Stomach smooth muscle (tissue), 2 donors: Measurements from ENCODE around the gene OPTC.

Experiments
- H3K27ac ChIP-seq: one replicate; pipeline ENCODE4 v1.7.0; 2013; ENCODE audit warnings: mild to moderate bottlenecking, low read length, inconsistent platforms
- H3K27me3 ChIP-seq, 2 donors: one replicate each; pipeline ENCODE4 v1.7.0; 2013; ENCODE audit warnings: low read length in 2 of 2; ENCODE audit not compliant: insufficient read depth in 2 of 2, control insufficient read depth in 1 of 2
- H3K36me3 ChIP-seq, 2 donors: one replicate each; pipeline ENCODE4 v1.7.0; 2013; ENCODE audit warnings: low read length in 2 of 2; ENCODE audit not compliant: control insufficient read depth in 2 of 2, insufficient read depth in 2 of 2
- H3K4me1 ChIP-seq: one replicate; pipeline ENCODE4 v1.7.0; 2013; ENCODE audit warnings: low read length; ENCODE audit not compliant: control insufficient read depth, insufficient read depth
- H3K4me3 ChIP-seq, 2 donors: one replicate each; pipeline ENCODE4 v1.7.0; 2013; ENCODE audit warnings: low read length in 2 of 2
- H3K9ac ChIP-seq, 2 donors: one replicate each; pipeline ENCODE4 v1.7.0; 2013; ENCODE audit warnings: low read length in 2 of 2, mild to moderate bottlenecking in 1 of 2
- H3K9me3 ChIP-seq, 2 donors: one replicate each; pipeline ENCODE4 v1.7.0; 2013; ENCODE audit warnings: low read length in 2 of 2; ENCODE audit not compliant: control insufficient read depth in 2 of 2
- donor health status: healthy.
- donor health status: Pancreatic carcinoma.

OPTC gene

GRCh38 chr1:203547147-203547546 lies 53.2 kb downstream of the OPTC start:
- Histone ChIP-seq H3K27ac (no peak overlapping the region), H3K36me3 (no peaks in the 10 kb centered on the region), H3K27me3 (no peaks in the 10 kb centered on the region), H3K9ac (no peak overlapping the region), H3K4me3 (no peak overlapping the region), H3K4me1 (peaks cover 18% of the 10 kb centered on the region), H3K9me3 (no peaks in the 10 kb centered on the region)

GRCh38 chr1:203547771-203548421 lies 53.9 kb downstream of the OPTC start:
- Histone ChIP-seq H3K27ac (no peak overlapping the region), H3K9ac (no peak overlapping the region), H3K4me3 (no peak overlapping the region), H3K27me3 (no peaks in the 10 kb centered on the region), H3K9me3 (no peaks in the 10 kb centered on the region), H3K36me3 (no peaks in the 10 kb centered on the region), H3K4me1 (peaks cover 18% of the 10 kb centered on the region)

GRCh38 chr1:203548892-203549291 lies 54.9 kb downstream of the OPTC start:
- no peaks in the 10 kb centered on the region for H3K36me3 ChIP-seq
- no peaks in the 10 kb centered on the region for H3K9me3 ChIP-seq
- no peaks in the 10 kb centered on the region for H3K27me3 ChIP-seq
- no peak overlapping the region for H3K27ac ChIP-seq
- no peak overlapping the region for H3K9ac ChIP-seq
- peaks cover 27% of the 10 kb centered on the region for H3K4me1 ChIP-seq
- H3K4me3 ChIP-seq: no peak overlapping the region

- Histone ChIP-seq H3K27ac (no peak overlapping the region), H3K4me1 (peaks cover 28% of the 10 kb centered on the region), H3K36me3 (no peaks in the 10 kb centered on the region), H3K27me3 (no peaks in the 10 kb centered on the region), H3K9me3 (no peaks in the 10 kb centered on the region), H3K9ac (no peak overlapping the region), H3K4me3 (no peak overlapping the region)
Observed at GRCh38 chr1:203549309-203549708, 55.4 kb downstream of the OPTC start.

- no peak overlapping the region for H3K4me3 ChIP-seq
- H3K9ac ChIP-seq: no peak overlapping the region
- H3K27me3 ChIP-seq: no peaks in the 10 kb centered on the region
- H3K27ac ChIP-seq: no peak overlapping the region
- H3K9me3 ChIP-seq: no peaks in the 10 kb centered on the region
- H3K36me3 ChIP-seq: no peaks in the 10 kb centered on the region
- peaks cover 32% of the 10 kb centered on the region for H3K4me1 ChIP-seq
Observed at GRCh38 chr1:203550846-203551245, 56.9 kb downstream of the OPTC start.

GRCh38 chr1:203551550-203551949 lies 57.6 kb downstream of the OPTC start:
- H3K4me1 ChIP-seq: peaks cover 39% of the 10 kb centered on the region
- H3K27me3 ChIP-seq: no peaks in the 10 kb centered on the region
- H3K9me3 ChIP-seq: no peaks in the 10 kb centered on the region

GRCh38 chr1:203553496-203553895 lies 59.5 kb downstream of the OPTC start:
- H3K27me3 ChIP-seq: no peaks in the 10 kb centered on the region
- H3K36me3 ChIP-seq: no peaks in the 10 kb centered on the region
- H3K9me3 ChIP-seq: no peaks in the 10 kb centered on the region
- no peak overlapping the region for H3K9ac ChIP-seq
- no peak overlapping the region for H3K4me3 ChIP-seq
- H3K27ac ChIP-seq: peak overlapping the region; percentile 71
- H3K4me1 ChIP-seq: peaks cover 56% of the 10 kb centered on the region

More at GRCh38 chr1:203551550-203551949, 57.6 kb downstream of the OPTC start:
- Histone ChIP-seq H3K9ac (no peak overlapping the region), H3K4me3 (no peak overlapping the region), H3K36me3 (no peaks in the 10 kb centered on the region), H3K27ac (peak overlapping the region; percentile 24)

GRCh38 chr1:203554071-203554470 lies 60.1 kb downstream of the OPTC start:
- Histone ChIP-seq H3K4me3 (peak overlapping the region in 1 of 2 donors; percentile 15), H3K36me3 (no peaks in the 10 kb centered on the region), H3K9ac (no peak overlapping the region), H3K27me3 (no peaks in the 10 kb centered on the region), H3K27ac (peak overlapping the region; percentile 71), H3K9me3 (no peaks in the 10 kb centered on the region), H3K4me1 (peaks cover 62% of the 10 kb centered on the region)

- Histone ChIP-seq H3K9me3 (no peaks in the 10 kb centered on the region), H3K4me1 (peaks cover 66% of the 10 kb centered on the region), H3K36me3 (no peaks in the 10 kb centered on the region), H3K4me3 (peak overlapping the region; percentile 4 to 59), H3K9ac (peak overlapping the region; percentile 53 to 73), H3K27me3 (no peaks in the 10 kb centered on the region), H3K27ac (peak overlapping the region; percentile 96)
Observed at GRCh38 chr1:203555076-203555475, 61.1 kb downstream of the OPTC start.

GRCh38 chr1:203555511-203556046 lies 61.6 kb downstream of the OPTC start:
- peak overlapping the region; percentile 96 for H3K27ac ChIP-seq
- H3K27me3 ChIP-seq: no peaks in the 10 kb centered on the region
- H3K36me3 ChIP-seq: no peaks in the 10 kb centered on the region
- H3K4me3 ChIP-seq: peak overlapping the region; percentile 4 to 59
- H3K9me3 ChIP-seq: no peaks in the 10 kb centered on the region
- H3K4me1 ChIP-seq: peaks cover 66% of the 10 kb centered on the region
- peak overlapping the region; percentile 53 to 73 for H3K9ac ChIP-seq
